Skeletal muscle cell (primary cell): Measurements from ENCODE around the gene MYL7.

ENCODE experiments used
- DNase-seq: peaks from one replicate; pipeline ENCODE4 v3.0.0-alpha.2; 2010; ENCODE audit warnings: low read depth
- H3K4me3 ChIP-seq: 2 replicates; pipeline ENCODE4 v1.5.1; 2011; ENCODE audit warnings: low read depth, mild to moderate bottlenecking, control low read depth, low read length, moderate library complexity

The MYL7 gene

GRCh38 chr7:44152971-44153947, 12.1 kb upstream of the MYL7 start:
- DNase-seq: no peak
- no peak overlapping the region for H3K4me3 ChIP-seq

GRCh38 chr7:44151956-44152355, 10.8 kb upstream of the MYL7 start:
- no peak for DNase-seq
- H3K4me3 ChIP-seq: no peak overlapping the region

GRCh38 chr7:44150966-44151941, 10.1 kb upstream of the MYL7 start:
- DNase-seq: no peak
- H3K4me3 ChIP-seq: no peak overlapping the region

GRCh38 chr7:44150466-44150832, 9.3 kb upstream of the MYL7 start:
- DNase-seq: peak; percentile 7
- H3K4me3 ChIP-seq: no peak overlapping the region

- DNase-seq: peak; percentile 9
- no peak overlapping the region for H3K4me3 ChIP-seq
Measured at GRCh38 chr7:44149571-44150465, 8.7 kb upstream of the MYL7 start.

- DNase-seq: no peak
- H3K4me3 ChIP-seq: no peak overlapping the region
Measured at GRCh38 chr7:44148961-44149536, 7.9 kb upstream of the MYL7 start.

DNA sequence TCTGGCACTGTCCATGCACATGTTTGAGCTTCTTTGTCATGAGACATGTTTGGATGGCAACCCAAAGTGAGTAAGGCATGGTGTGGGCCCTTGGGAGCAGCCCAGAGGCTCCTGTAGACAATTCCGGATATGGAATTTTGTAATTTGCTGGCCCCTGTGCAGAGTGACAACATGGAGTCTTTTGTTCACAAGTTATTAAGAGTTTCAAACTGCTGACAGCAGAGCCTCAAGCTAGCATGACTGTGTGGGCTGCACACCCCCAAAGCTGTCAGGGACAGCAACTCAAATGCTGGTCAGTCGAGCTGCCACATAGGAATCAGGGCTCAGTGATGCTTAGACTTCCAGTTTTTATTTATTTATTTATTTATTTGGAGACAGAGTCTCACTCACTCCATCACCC, 7.0 kb upstream of the MYL7 start:
- DNase-seq: no peak

GRCh38 chr7:44147026-44147991, 6.2 kb upstream of the MYL7 start:
- H3K4me3 ChIP-seq: no peak overlapping the region
- DNase-seq: no peak

More for the DNA sequence above, 7.0 kb upstream of the MYL7 start:
- no peak overlapping the region for H3K4me3 ChIP-seq

- peak overlapping the region; percentile 49 for H3K4me3 ChIP-seq
- DNase-seq: no peak
Measured at GRCh38 chr7:44145969-44146911, 5.1 kb upstream of the MYL7 start.

- DNase-seq: no peak
- H3K4me3 ChIP-seq: peak overlapping the region; percentile 49
Measured at GRCh38 chr7:44145479-44145968, 4.4 kb upstream of the MYL7 start.

- peak overlapping the region; percentile 49 for H3K4me3 ChIP-seq
- DNase-seq: no peak
Measured at GRCh38 chr7:44144968-44145478, 3.9 kb upstream of the MYL7 start.

GRCh38 chr7:44144426-44144967, 3.4 kb upstream of the MYL7 start:
- DNase-seq: no peak
- no peak overlapping the region for H3K4me3 ChIP-seq

DNA sequence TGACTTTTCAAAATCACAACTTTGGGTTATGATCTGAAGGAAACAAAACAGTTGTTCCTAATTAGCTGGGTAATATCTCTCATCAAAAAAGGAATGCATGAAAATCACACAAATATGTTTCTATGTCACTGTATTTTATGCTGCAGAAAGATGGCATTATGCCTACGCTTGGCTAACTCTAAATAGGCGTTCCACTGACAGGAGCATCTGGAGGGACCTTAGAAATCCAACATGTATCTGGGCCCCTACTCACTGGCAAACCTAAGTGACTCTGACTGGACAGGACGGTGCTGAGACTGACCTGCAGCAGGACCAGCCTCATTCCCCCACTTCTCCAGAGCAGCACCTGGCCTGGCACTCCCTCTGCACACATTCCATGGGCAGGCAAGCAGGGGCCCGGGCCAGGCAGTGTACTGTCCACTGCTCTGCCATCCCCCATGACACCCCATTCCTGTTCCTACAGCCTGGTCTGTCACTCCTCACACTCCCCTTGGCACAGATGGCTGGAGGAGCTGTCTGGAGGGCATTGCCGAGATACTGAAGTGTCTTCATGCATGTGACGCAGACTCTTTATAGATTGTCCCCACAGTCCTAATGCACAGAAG, 2.6 kb upstream of the MYL7 start:
- H3K4me3 ChIP-seq: no peak overlapping the region
- DNase-seq: no peak

- no peak for DNase-seq
Measured at GRCh38 chr7:44142028-44142427, 896 bp upstream of the MYL7 start.

DNA sequence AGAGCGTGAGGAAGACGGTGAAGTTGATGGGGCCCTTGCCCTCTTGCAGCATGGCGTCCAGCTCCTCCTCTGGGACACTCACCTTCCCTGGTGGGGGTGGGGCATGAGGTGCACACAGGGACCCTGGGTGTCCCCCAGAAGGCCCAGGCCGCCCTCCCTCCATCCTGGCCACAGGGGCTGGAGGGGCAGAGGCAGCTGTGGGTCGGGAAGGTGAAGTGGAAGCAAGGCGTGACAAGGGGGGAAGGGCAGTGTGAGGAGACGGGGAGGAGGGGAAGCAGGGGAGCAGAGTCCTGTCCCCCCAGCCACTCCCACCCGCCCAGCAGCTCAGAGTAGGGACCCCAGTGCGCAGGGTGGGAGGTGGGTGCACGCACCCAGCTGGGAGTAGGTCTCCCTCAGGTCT, 791 bp downstream of the MYL7 start:
- H3K4me3 ChIP-seq: no peak overlapping the region
- no peak for DNase-seq

More at GRCh38 chr7:44142028-44142427, 896 bp upstream of the MYL7 start:
- H3K4me3 ChIP-seq: no peak overlapping the region
